ENCODE data around the gene GTF2A1L. TPM values are rescaled to one million over a fixed set of nuclear protein-coding genes. Genes with fewer than 3 reads are reported as not detected.
A peak's percentile ranks its signal among the peaks of the same experiment; 100 is the strongest.
"Not testable (repeated sequence)": the region's sequence is repeated elsewhere in the genome, so short reads cannot be mapped to it uniquely, and the experiment has no call there.

The GTF2A1L gene
- total RNA-seq, 4 donors from 2014 or later = 0.16 to 1.8 TPM; not detected in 2

DNA sequence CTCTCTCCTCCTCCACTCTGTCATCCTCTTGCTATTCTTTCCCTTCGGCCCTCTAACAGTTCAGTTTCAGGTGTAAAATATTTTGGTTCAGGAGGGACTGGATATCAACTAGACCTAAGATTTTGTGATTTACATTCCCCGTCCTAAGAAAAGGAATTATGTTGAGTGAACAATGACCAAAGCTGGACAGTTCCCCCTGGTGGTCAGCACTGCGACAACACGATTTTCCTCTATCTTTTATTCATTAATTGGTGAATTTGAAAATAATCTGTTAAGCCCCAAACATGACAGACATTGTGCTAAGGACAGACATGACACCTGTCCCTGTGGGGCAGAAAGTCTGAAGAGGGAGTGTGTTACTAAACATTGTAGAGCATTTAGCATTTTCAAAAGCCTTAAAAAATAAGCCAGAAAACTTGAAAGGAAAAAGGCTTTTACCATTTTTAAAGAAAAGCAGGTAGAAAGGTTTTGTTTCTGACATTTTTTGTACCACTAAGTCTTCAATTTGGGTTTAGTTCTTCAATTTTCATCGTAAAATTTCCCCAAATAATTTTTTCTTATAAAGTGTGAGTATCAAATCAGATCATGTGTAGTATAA lies 28.4 kb upstream of the GTF2A1L start:
- H3K27ac ChIP-seq = no peak overlapping the region
- no peaks in the 10 kb centered on the region for H3K27me3 ChIP-seq
- DNase-seq (no peak), ATAC-seq (no peak)
- H3K4me1 ChIP-seq = no peaks in the 10 kb centered on the region
- no peak overlapping the region for H3K4me3 ChIP-seq
- H3K36me3 ChIP-seq = no peaks in the 10 kb centered on the region
- in situ Hi-C loops (cut with MboI; ENCODE audit: low sequenced_read_pairs in 4 of 4) = loop anchor here in 1 of 4 donors (10.0 kb wide), 1 partner anchor 114 kb away; no protein-coding TSS in a partner anchor
- intact Hi-C loops (cut with DNase I; ENCODE audit: low total_unique reads) = no loop called here
- no peak for TF ChIP-seq POLR2A (IDR thresholded peaks at IDR 0.05)
- TF ChIP-seq, protein P1, sequence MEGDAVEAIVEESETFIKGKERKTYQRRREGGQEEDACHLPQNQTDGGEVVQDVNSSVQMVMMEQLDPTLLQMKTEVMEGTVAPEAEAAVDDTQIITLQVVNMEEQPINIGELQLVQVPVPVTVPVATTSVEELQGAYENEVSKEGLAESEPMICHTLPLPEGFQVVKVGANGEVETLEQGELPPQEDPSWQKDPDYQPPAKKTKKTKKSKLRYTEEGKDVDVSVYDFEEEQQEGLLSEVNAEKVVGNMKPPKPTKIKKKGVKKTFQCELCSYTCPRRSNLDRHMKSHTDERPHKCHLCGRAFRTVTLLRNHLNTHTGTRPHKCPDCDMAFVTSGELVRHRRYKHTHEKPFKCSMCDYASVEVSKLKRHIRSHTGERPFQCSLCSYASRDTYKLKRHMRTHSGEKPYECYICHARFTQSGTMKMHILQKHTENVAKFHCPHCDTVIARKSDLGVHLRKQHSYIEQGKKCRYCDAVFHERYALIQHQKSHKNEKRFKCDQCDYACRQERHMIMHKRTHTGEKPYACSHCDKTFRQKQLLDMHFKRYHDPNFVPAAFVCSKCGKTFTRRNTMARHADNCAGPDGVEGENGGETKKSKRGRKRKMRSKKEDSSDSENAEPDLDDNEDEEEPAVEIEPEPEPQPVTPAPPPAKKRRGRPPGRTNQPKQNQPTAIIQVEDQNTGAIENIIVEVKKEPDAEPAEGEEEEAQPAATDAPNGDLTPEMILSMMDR (IDR thresholded peaks at IDR 0.05 in 4 of 5, conservative IDR thresholded peaks at IDR 0.05 in 1 of 5) = peak; percentile 15 to 54 (median 29)
- no peaks in the 10 kb centered on the region for H3K9me3 ChIP-seq

DNA sequence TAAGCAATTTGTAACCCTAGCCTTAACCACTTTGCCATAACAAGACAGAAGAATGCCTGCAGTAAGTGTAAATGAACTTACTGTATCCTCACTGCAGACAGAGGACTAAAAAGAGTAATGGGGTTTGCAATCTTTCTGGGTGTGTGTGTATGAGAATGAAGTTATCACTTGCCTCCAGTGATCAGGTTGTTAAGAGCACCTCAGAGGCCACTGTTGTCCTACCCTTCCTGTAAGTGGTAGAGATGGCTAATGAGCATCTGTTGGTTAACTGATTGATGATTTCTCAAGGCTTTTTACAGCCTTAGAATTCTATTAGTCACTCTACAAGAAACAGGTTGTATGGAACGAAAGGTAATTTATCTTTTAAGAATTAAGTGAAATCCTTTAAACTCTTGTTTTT lies 27.6 kb upstream of the GTF2A1L start:
- ATAC-seq (no peak), DNase-seq (no peak)
- Histone ChIP-seq H3K4me1 (no peaks in the 10 kb centered on the region), H3K4me3 (no peak overlapping the region), H3K27me3 (no peaks in the 10 kb centered on the region), H3K9me3 (no peaks in the 10 kb centered on the region), H3K27ac (no peak overlapping the region), H3K36me3 (no peaks in the 10 kb centered on the region)
- in situ Hi-C loops (cut with MboI; ENCODE audit: low sequenced_read_pairs in 4 of 4) (no loop called here), intact Hi-C loops (cut with DNase I; ENCODE audit: low total_unique reads) (no loop called here)
- TF ChIP-seq POLR2A (IDR thresholded peaks at IDR 0.05) = no peak
- TF ChIP-seq, protein P1 (IDR thresholded peaks at IDR 0.05 in 4 of 5, conservative IDR thresholded peaks at IDR 0.05 in 1 of 5) = no peak

DNA sequence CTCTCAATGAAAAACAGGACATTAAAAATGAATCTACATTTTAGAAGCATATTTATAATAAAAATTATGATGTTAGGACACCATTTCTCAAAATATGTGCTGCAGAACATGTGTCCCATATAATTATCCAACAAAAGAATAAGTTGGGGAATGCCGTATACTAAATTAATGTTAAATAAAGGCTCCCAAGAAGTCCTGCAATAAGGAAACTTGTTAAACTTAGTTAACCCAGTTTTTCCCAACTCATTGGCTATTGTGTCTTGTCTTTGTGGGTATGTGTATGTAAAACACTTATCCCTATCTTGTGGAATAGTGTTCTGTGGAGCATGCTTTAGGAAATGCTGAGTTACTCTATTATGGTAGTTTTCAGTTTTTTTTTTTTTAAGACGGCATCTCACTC lies 25.6 kb upstream of the GTF2A1L start:
- Histone ChIP-seq H3K27me3 (no peaks in the 10 kb centered on the region), H3K4me3 (no peak overlapping the region), H3K27ac (no peak overlapping the region), H3K9me3 (no peaks in the 10 kb centered on the region), H3K36me3 (no peaks in the 10 kb centered on the region), H3K4me1 (no peaks in the 10 kb centered on the region)
- ATAC-seq (no peak), DNase-seq (no peak)
- in situ Hi-C loops (cut with MboI; ENCODE audit: low sequenced_read_pairs in 4 of 4) = no loop called here
- TF ChIP-seq POLR2A (IDR thresholded peaks at IDR 0.05) = no peak
- TF ChIP-seq, protein P1 (IDR thresholded peaks at IDR 0.05 in 4 of 5, conservative IDR thresholded peaks at IDR 0.05 in 1 of 5) = no peak
- intact Hi-C loops (cut with DNase I; ENCODE audit: low total_unique reads) = no loop called here

DNA sequence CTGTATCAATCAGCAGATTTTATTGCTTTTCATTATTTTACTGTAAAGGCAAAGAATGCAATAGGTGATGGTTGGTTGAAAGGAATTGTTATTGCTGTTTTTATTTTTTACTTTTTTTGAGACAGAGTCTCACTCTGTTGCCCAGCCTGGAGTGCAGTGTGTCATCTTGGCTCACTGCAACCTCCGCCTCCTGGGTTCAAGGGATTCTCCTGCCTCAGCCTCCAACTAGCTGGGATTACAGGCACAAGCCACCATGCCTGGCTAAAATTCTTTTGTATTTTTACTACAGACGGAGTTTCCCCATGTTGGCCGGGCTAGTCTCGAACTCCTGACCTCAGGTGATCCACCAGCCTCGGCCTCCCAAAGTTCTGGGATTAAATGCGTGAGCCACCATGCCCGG lies 20.9 kb upstream of the GTF2A1L start:
- intact Hi-C loops (cut with DNase I; ENCODE audit: low total_unique reads); H3K9me3 ChIP-seq; H3K27ac ChIP-seq; DNase-seq; H3K27me3 ChIP-seq; H3K4me3 ChIP-seq; in situ Hi-C loops (cut with MboI; ENCODE audit: low sequenced_read_pairs in 4 of 4); ATAC-seq; H3K36me3 ChIP-seq; H3K4me1 ChIP-seq: not testable (repeated sequence)

DNA sequence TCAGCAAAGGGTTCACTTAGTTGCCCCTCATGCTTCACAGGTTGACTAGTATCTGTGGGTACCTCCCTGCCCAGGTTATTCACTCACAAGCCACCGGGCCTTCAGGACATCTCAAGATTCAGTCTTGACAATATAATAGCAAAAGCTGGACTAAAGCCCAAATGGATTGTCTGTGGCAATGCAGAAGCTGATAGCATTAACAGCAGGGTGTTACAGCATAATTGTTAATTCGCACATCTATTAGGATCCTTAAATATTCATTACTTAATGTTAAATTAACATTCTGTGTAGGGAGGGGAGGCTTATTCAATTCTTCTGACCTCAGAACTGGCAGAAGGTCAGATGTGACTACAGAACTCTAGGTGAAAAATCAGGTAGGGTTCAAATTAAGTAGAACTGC lies 20.2 kb upstream of the GTF2A1L start:
- TF ChIP-seq, protein P1 (IDR thresholded peaks at IDR 0.05 in 4 of 5, conservative IDR thresholded peaks at IDR 0.05 in 1 of 5) = no peak
- no peak for TF ChIP-seq POLR2A (IDR thresholded peaks at IDR 0.05)
- intact Hi-C loops (cut with DNase I; ENCODE audit: low total_unique reads) (no loop called here), in situ Hi-C loops (cut with MboI; ENCODE audit: low sequenced_read_pairs in 4 of 4) (no loop called here)
- ATAC-seq (no peak), DNase-seq (no peak)
- no peak overlapping the region for H3K27ac ChIP-seq
- H3K27me3 ChIP-seq = no peaks in the 10 kb centered on the region
- no peaks in the 10 kb centered on the region for H3K9me3 ChIP-seq
- no peaks in the 10 kb centered on the region for H3K36me3 ChIP-seq
- no peak overlapping the region for H3K4me3 ChIP-seq
- no peaks in the 10 kb centered on the region for H3K4me1 ChIP-seq

Measured in gastrocnemius medialis (tissue), 4 donors.